Endodermal cell (in vitro differentiated cells): ENCODE results near the gene KLF3. TPM values are rescaled to one million over a fixed set of nuclear protein-coding genes. Genes with fewer than 3 reads are reported as not detected.

Experiments used
- DNase-seq: peaks from one replicate; pipeline ENCODE4 v3.0.0-alpha.2; 2017
- H3K27ac ChIP-seq: 2 replicates; pipeline ENCODE4 v1.5.1; 2013; ENCODE audit warnings: mild to moderate bottlenecking, low read depth, low read length, moderate library complexity
- H3K27me3 ChIP-seq: 2 replicates; pipeline ENCODE4 v1.6.1; 2013; ENCODE audit warnings: mild to moderate bottlenecking, low read length, moderate library complexity; ENCODE audit not compliant: insufficient read depth, control insufficient read depth, poor library complexity, severe bottlenecking
- H3K36me3 ChIP-seq: 2 replicates; pipeline ENCODE4 v1.7.0; 2013; ENCODE audit warnings: mild to moderate bottlenecking, low read length, moderate library complexity; ENCODE audit not compliant: control insufficient read depth, insufficient read depth
- H3K4me1 ChIP-seq: one replicate; pipeline ENCODE4 v1.7.0; 2013; ENCODE audit warnings: low read length; ENCODE audit not compliant: control insufficient read depth, insufficient read depth
- H3K4me3 ChIP-seq: 2 replicates; pipeline ENCODE4 v1.5.1; 2013; ENCODE audit warnings: mild to moderate bottlenecking, low read length, moderate library complexity
- H3K9ac ChIP-seq: 2 replicates; pipeline ENCODE4 v1.6.1; 2013; ENCODE audit warnings: mild to moderate bottlenecking, low read length, moderate library complexity; ENCODE audit not compliant: poor library complexity, severe bottlenecking; ENCODE audit errors: extremely low read depth
- H3K9me3 ChIP-seq: 2 replicates; pipeline ENCODE4 v1.6.1; 2013; ENCODE audit warnings: mild to moderate bottlenecking, low read length, moderate library complexity; ENCODE audit not compliant: control insufficient read depth
- H3K27ac Mint-ChIP-seq: 2 replicates; pipeline ENCODE4 v1.8.0; 2020; ENCODE audit warnings: mixed read lengths
- H3K27me3 Mint-ChIP-seq: 2 replicates; pipeline ENCODE4 v1.8.0; 2021; ENCODE audit warnings: mild to moderate bottlenecking, mixed read lengths; ENCODE audit not compliant: insufficient read depth
- H3K36me3 Mint-ChIP-seq: 2 replicates; pipeline ENCODE4 v1.8.0; 2020; ENCODE audit warnings: low read depth, mixed read lengths
- H3K4me1 Mint-ChIP-seq: 2 replicates; pipeline ENCODE4 v1.8.0; 2020; ENCODE audit warnings: mixed read lengths
- H3K4me3 Mint-ChIP-seq: 2 replicates; pipeline ENCODE4 v1.8.0; 2020; ENCODE audit warnings: mild to moderate bottlenecking, moderate library complexity, mixed read lengths
- H3K9me3 Mint-ChIP-seq: 2 replicates; pipeline ENCODE4 v1.8.0; 2020; ENCODE audit warnings: mild to moderate bottlenecking, mixed read lengths
- WGBS, 2 experiments: methylation state at CpG; one replicate each; pipeline versions ENCODE4 v1.1.5 to v1.1.7; 2013; ENCODE audit warnings: missing lambda C conversion rate in 2 of 2, mixed read lengths in 1 of 2; ENCODE audit not compliant: insufficient coverage in 1 of 2, insufficient read length in 1 of 2; 5-methylcytosine and 5-hydroxymethylcytosine counted together
- total RNA-seq, 2 donors: library from RNA; stranded (reverse); fragmentation: NEBNext Ultra II Directional in 1 of 2; extraction: Animal tissue kit (Norgen Biotek cat#: 25700) in 1 of 2; gene quantifications; 2 replicates in 1 of 2; 3 replicates in 1 of 2; pipeline ENCODE4 v1.2.1, GENCODE V29; 2021
- TF ChIP-seq, protein P1 (sequence below): fragments of 200-600 bp; sonication (generic); conservative IDR thresholded peaks from 2 replicates; pipeline ENCODE4 v1.5.0; 2021; ENCODE audit warnings: antibody characterized with exemption, mild to moderate bottlenecking

Gene KLF3
- total RNA-seq, 2 donors from 2014 or later = 20.7 to 28.2 TPM

DNA sequence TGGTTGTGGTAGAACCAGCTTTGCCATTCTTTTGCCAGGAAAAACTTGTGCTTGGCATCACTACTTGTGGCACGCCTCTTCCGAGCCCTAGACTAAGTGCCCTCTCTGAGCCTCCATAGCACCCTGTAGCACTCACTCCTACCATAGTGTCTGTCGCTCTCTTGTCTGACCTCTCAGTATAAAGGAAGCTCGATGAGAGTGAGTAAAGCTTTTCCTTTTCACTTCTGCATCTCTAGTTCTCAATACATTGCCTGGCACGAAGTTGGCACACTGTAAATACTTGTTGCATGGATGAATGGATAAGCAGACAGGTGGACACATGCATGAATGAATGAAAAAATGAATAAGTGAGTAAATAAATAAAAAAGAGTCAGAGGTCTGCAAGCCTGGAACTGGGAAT, 70.4 kb downstream of the KLF3 start:
- Histone ChIP-seq H3K4me1 (no peaks in the 10 kb centered on the region), H3K9me3 (no peaks in the 10 kb centered on the region), H3K9ac (no peak overlapping the region), H3K4me3 (no peak overlapping the region), H3K27ac (no peak overlapping the region), H3K36me3 (no peaks in the 10 kb centered on the region), H3K27me3 (no peaks in the 10 kb centered on the region)
- TF ChIP-seq, protein P1, sequence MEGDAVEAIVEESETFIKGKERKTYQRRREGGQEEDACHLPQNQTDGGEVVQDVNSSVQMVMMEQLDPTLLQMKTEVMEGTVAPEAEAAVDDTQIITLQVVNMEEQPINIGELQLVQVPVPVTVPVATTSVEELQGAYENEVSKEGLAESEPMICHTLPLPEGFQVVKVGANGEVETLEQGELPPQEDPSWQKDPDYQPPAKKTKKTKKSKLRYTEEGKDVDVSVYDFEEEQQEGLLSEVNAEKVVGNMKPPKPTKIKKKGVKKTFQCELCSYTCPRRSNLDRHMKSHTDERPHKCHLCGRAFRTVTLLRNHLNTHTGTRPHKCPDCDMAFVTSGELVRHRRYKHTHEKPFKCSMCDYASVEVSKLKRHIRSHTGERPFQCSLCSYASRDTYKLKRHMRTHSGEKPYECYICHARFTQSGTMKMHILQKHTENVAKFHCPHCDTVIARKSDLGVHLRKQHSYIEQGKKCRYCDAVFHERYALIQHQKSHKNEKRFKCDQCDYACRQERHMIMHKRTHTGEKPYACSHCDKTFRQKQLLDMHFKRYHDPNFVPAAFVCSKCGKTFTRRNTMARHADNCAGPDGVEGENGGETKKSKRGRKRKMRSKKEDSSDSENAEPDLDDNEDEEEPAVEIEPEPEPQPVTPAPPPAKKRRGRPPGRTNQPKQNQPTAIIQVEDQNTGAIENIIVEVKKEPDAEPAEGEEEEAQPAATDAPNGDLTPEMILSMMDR = no peak
- 92% methylated on average over 5 of the region's 5 CpGs for WGBS, 2 experiments
- Mint-ChIP-seq H3K4me3 (no peak overlapping the region), H3K36me3 (no peaks in the 10 kb centered on the region), H3K9me3 (peaks cover 11% of the 10 kb centered on the region), H3K27me3 (no peaks in the 10 kb centered on the region), H3K4me1 (no peaks in the 10 kb centered on the region), H3K27ac (no peak overlapping the region)
- DNase-seq = no peak

DNA sequence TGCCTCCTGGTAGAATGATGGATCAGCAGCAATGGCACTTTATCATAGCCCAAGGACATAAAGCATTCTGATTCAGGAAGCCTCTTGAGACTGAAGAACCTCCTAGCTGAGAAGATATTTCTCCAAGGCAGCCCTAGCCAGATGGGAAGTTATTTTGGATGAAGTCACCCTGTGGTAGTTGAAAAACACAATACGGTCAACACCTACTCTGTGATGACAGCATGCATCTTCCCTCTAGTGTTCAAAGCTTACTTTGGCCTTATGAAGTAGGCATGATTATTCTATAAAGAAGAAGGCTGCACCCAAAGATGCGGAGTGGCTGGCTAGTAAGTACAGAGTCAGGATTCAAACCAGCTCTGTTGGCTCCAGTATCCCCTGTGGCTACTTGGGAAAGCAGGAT, 70.9 kb downstream of the KLF3 start:
- Mint-ChIP-seq H3K36me3 (no peaks in the 10 kb centered on the region), H3K27ac (no peak overlapping the region), H3K9me3 (peaks cover 11% of the 10 kb centered on the region), H3K4me1 (no peaks in the 10 kb centered on the region), H3K4me3 (no peak overlapping the region), H3K27me3 (no peaks in the 10 kb centered on the region)
- no peaks in the 10 kb centered on the region for H3K4me1 ChIP-seq
- no peaks in the 10 kb centered on the region for H3K36me3 ChIP-seq
- TF ChIP-seq, protein P1 = no peak
- WGBS, 2 experiments = 92 to 93% methylated on average over 2 of the region's 2 CpGs
- no peak for DNase-seq
- no peak overlapping the region for H3K4me3 ChIP-seq
- H3K9me3 ChIP-seq = no peaks in the 10 kb centered on the region
- no peak overlapping the region for H3K9ac ChIP-seq
- H3K27ac ChIP-seq = no peak overlapping the region
- H3K27me3 ChIP-seq = no peaks in the 10 kb centered on the region

DNA sequence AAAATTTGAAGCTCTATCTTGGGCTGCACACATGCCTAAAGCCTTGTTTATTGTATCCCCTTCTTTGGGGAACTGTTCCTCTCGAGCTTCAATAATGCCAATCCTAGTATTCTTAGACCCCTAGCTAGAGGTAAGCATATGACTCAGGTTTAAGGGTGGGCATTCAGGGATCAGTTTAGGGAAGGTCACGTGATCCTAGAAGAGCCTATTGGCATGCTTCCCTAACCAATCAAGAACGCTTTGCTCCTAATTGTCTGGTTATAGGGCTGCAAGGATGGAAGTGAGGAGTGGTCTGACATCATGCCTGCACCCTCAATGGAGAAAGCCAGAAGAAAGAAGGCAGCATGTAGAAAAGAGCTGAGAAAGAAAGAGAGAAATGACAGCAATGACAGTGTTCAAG, 71.9 kb downstream of the KLF3 start:
- Mint-ChIP-seq H3K27me3 (no peaks in the 10 kb centered on the region), H3K4me1 (no peaks in the 10 kb centered on the region), H3K9me3 (peaks cover 11% of the 10 kb centered on the region), H3K27ac (no peak overlapping the region), H3K36me3 (no peaks in the 10 kb centered on the region), H3K4me3 (no peak overlapping the region)
- Histone ChIP-seq H3K27ac (no peak overlapping the region), H3K9me3 (no peaks in the 10 kb centered on the region), H3K36me3 (no peaks in the 10 kb centered on the region), H3K9ac (no peak overlapping the region), H3K4me3 (no peak overlapping the region), H3K27me3 (no peaks in the 10 kb centered on the region), H3K4me1 (no peaks in the 10 kb centered on the region)
- TF ChIP-seq, protein P1 = no peak
- WGBS, 2 experiments = 88 to 100% methylated on average over 2 to 3 of the region's 3 CpGs
- no peak for DNase-seq
